ENCODE data around the gene AOC3.

- TF ChIP-seq POLR2A (IDR thresholded peaks at IDR 0.05) (no peak), CTCF (IDR thresholded peaks at IDR 0.05) (no peak)
Measured at GRCh38 chr17:42894283-42895184, 43.5 kb downstream of the AOC3 start.

Data from esophagus squamous epithelium (tissue), 4 donors.